GM21423 (cell line): ENCODE results near the gene AGT.
"Not testable (repeated sequence)": the region's sequence is repeated elsewhere in the genome, so short reads cannot be mapped to it uniquely, and the experiment has no call there.

Experiments used
- ATAC-seq: cut with Tn5 transposase; IDR thresholded peaks from one replicate; pipeline ENCODE4 v1.9.1; 2021; ENCODE audit warnings: mild to moderate bottlenecking, moderate library complexity; ENCODE audit not compliant: unreplicated experiment

AGT gene

GRCh38 chr1:230744382-230744781 is 30.5 kb upstream of the AGT start:
- no peak for ATAC-seq

- ATAC-seq = no peak
Observed at GRCh38 chr1:230743899-230744298, 30.0 kb upstream of the AGT start.

- ATAC-seq = no peak
Observed at GRCh38 chr1:230739564-230740290, 25.8 kb upstream of the AGT start.

- ATAC-seq = no peak
Observed at GRCh38 chr1:230737622-230738262, 23.8 kb upstream of the AGT start.

GRCh38 chr1:230735447-230735846 is 21.5 kb upstream of the AGT start:
- no peak for ATAC-seq

- no peak for ATAC-seq
Observed at GRCh38 chr1:230730977-230731376, 17.1 kb upstream of the AGT start.

GRCh38 chr1:230728710-230729392 is 14.9 kb upstream of the AGT start:
- no peak for ATAC-seq

- ATAC-seq = no peak
Observed at GRCh38 chr1:230725256-230726012, 11.5 kb upstream of the AGT start.

GRCh38 chr1:230721849-230722522 is 8.1 kb upstream of the AGT start:
- not testable (repeated sequence) for ATAC-seq

GRCh38 chr1:230717251-230717650 is 3.3 kb upstream of the AGT start:
- ATAC-seq = no peak

GRCh38 chr1:230716453-230716852 is 2.5 kb upstream of the AGT start:
- not testable (repeated sequence) for ATAC-seq

GRCh38 chr1:230715510-230715909 is 1.6 kb upstream of the AGT start:
- ATAC-seq = no peak

GRCh38 chr1:230713547-230713914 is 391 bp downstream of the AGT start:
- ATAC-seq = no peak

GRCh38 chr1:230713138-230713537 is 784 bp downstream of the AGT start:
- ATAC-seq = no peak

- no peak for ATAC-seq
Observed at GRCh38 chr1:230712470-230712942, 1.4 kb downstream of the AGT start.

GRCh38 chr1:230711245-230711644 is 2.7 kb downstream of the AGT start:
- ATAC-seq = no peak

- ATAC-seq = no peak
Observed at GRCh38 chr1:230710543-230710904, 3.4 kb downstream of the AGT start.

- no peak for ATAC-seq
Observed at GRCh38 chr1:230709619-230710542, 4.0 kb downstream of the AGT start.
